GM12878 (cell line): Measurements from ENCODE around the gene HOXB6. TPM values are rescaled to one million over a fixed set of nuclear protein-coding genes. Genes with fewer than 3 reads are reported as not detected.

ENCODE experiments used
- ATAC-seq: fragments of 200-7000 bp; cut with Tn5 transposase; 3 replicates; pipeline ENCODE4 v1.9.1; 2020; ENCODE audit warnings: mild to moderate bottlenecking, moderate library complexity
- BruUV-seq: library from RNA; stranded (reverse); fragments of 400-500 nt; replicated peaks from 2 replicates; lab custom pipeline; 2021; lab: Mats Ljungman, UMichigan
- CTCF ChIA-PET: fragments of 300-600 bp; sonication (Branson Sonifier 250); formaldehyde crosslinking; extraction: SDS; loops from one replicate; lab custom pipeline; 2021; ENCODE audit warnings: inconsistent platforms; lab: Yijun Ruan, JAX
- POLR2A ChIA-PET: fragments of 350-600 bp; formaldehyde crosslinking; extraction: SDS; loops from one replicate; lab custom pipeline; 2021; ENCODE audit warnings: inconsistent platforms; lab: Charles Lee
- RAD21 ChIA-PET: fragments of 300-600 bp; sonication (Branson Sonifier 250); formaldehyde crosslinking; loops from one replicate; lab custom pipeline; 2023; ENCODE audit warnings: antibody characterized with exemption; ENCODE audit not compliant: unreplicated experiment; lab: Charles Lee
- SMC1A ChIA-PET: fragments of 300-600 bp; sonication (Branson Sonifier 250); formaldehyde crosslinking; loops from one replicate; lab custom pipeline; 2023; ENCODE audit not compliant: unreplicated experiment, uncharacterized antibody; lab: Charles Lee
- DNase-seq: peaks from one replicate; pipeline ENCODE4 v3.0.0-alpha.2; 2011; ENCODE audit warnings: low read depth, low spot score
- FAIRE-seq: peaks from 3 replicates; lab custom pipeline; 2011; peaks lifted over from hg19 to GRCh38; lab: Jason Lieb, UNC
- H2AFZ ChIP-seq: 2 replicates; pipeline ENCODE4 v1.6.0; 2011; ENCODE audit warnings: low read depth, low read length, control low read depth; ENCODE audit not compliant: control insufficient read depth
- H3K27ac ChIP-seq: 2 replicates; pipeline ENCODE4 v1.5.1; 2011; ENCODE audit warnings: control low read depth; ENCODE audit not compliant: control insufficient read depth, insufficient read depth
- H3K27me3 ChIP-seq, 2 experiments: replicated peaks in 1 of 2; 2 replicates each; pipeline versions ENCODE4 v1.6.0 to v1.6.1; 2011; ENCODE audit warnings: low read length in 1 of 2; ENCODE audit not compliant: control insufficient read depth in 2 of 2, insufficient read depth in 2 of 2
- H3K36me3 ChIP-seq, 2 experiments: 2 replicates each; pipeline ENCODE4 v1.5.1; 2011; ENCODE audit warnings: low read length in 1 of 2; ENCODE audit not compliant: control insufficient read depth in 2 of 2, insufficient read depth in 2 of 2
- H3K4me1 ChIP-seq: 2 replicates; pipeline ENCODE4 v1.6.1; 2011; ENCODE audit warnings: mild to moderate bottlenecking, low read length, moderate library complexity, mixed read lengths; ENCODE audit not compliant: control insufficient read depth, insufficient read depth
- H3K4me2 ChIP-seq: 2 replicates; pipeline ENCODE4 v1.6.0; 2011; ENCODE audit warnings: control low read depth; ENCODE audit not compliant: control insufficient read depth, insufficient read depth
- H3K4me3 ChIP-seq: fragments of 200-600 bp; sonication (generic); 2 replicates; pipeline ENCODE4 v1.5.1; 2016
- H3K79me2 ChIP-seq: 2 replicates; pipeline ENCODE4 v1.6.0; 2011; ENCODE audit warnings: low read length; ENCODE audit not compliant: control insufficient read depth, insufficient read depth
- H3K9ac ChIP-seq: 2 replicates; pipeline ENCODE4 v1.8.0; 2011; ENCODE audit warnings: low read length, control low read depth, mixed read lengths; ENCODE audit not compliant: control insufficient read depth, insufficient read depth
- H3K9me3 ChIP-seq: replicated peaks from 3 replicates; pipeline ENCODE4 v1.5.1; 2011; ENCODE audit warnings: mild to moderate bottlenecking, low read length; ENCODE audit not compliant: control insufficient read depth, insufficient read depth
- H4K20me1 ChIP-seq: 2 replicates; pipeline ENCODE4 v1.6.0; 2011; ENCODE audit not compliant: control insufficient read depth, insufficient read depth
- CBFB ChIP-seq: IDR thresholded peaks from 2 replicates; pipeline ENCODE4 v1.6.1; 2016; ENCODE audit warnings: antibody characterized with exemption, low read depth
- CREM ChIP-seq: IDR thresholded peaks from 2 replicates; pipeline ENCODE4 v1.6.1; 2014; ENCODE audit warnings: antibody characterized with exemption, low read depth
- FOS ChIP-seq: IDR thresholded peaks from 3 replicates; pipeline ENCODE4 v1.6.1; 2011; ENCODE audit warnings: borderline replicate concordance; ENCODE audit not compliant: insufficient read length; ENCODE audit errors: extremely low read depth
- NR2C1 ChIP-seq: fragments of 450-650 bp; IDR thresholded peaks from 2 replicates; pipeline ENCODE4 v1.6.1; 2017; ENCODE audit warnings: antibody characterized with exemption, mild to moderate bottlenecking, moderate library complexity
- RB1 ChIP-seq: fragments of 450-650 bp; formaldehyde crosslinking; IDR thresholded peaks from 2 replicates; pipeline ENCODE4 v1.6.1; 2017; ENCODE audit warnings: mild to moderate bottlenecking, borderline replicate concordance
- SMARCA5 ChIP-seq: fragments of 450-650 bp; IDR thresholded peaks from 2 replicates; pipeline ENCODE4 v1.6.1; 2017; ENCODE audit warnings: mild to moderate bottlenecking
- in situ Hi-C: fragments of 300-500 bp; cut with MboI; formaldehyde crosslinking; loops from 9 replicates; pipeline ENCODE4 v1.14.3; 2018; ENCODE audit warnings: mixed read lengths
- intact Hi-C: fragments of 100-400 bp; cut with micrococcal nuclease; formaldehyde crosslinking; loops from one replicate; pipeline ENCODE4 v1.14.2; 2022; ENCODE audit not compliant: unreplicated experiment
- polyA plus RNA-seq, 11 experiments: library from polyadenylated mRNA; depleted of rRNA in 4 of 11; unstranded in 6 of 11; stranded (reverse) in 5 of 11; fragments of >200 nt; fragmentation: Nextera tagmentation in 4 of 11; fragmentation: Illumina TruSeq in 1 of 11; extraction: Ambion mirVana in 4 of 11; extraction: Trizol in 1 of 11; gene quantifications; 1 replicate in 1 of 11; 2 replicates in 10 of 11; pipeline versions ENCODE4 v1.2.1 to v1.2.3, GENCODE V29; 2011 to 2016; ENCODE audit warnings: inconsistent platforms in 2 of 11, missing spikeins in 2 of 11, low read depth in 1 of 11
- total RNA-seq, 4 experiments: library from RNA; depleted of rRNA in 3 of 4; stranded (reverse); fragments of >200 nt in 3 of 4; fragmentation: Illumina TruSeq in 1 of 4; extraction: Trizol in 1 of 4; gene quantifications; 2 replicates each; pipeline versions ENCODE4 v1.2.1 to v1.2.3, GENCODE V29; 2013 to 2021

The HOXB6 gene
- total and polyA plus RNA-seq, 10 of the 15 experiments (the other 5 are each of a cell fraction or from before 2014, with no cell fraction given) = 0.04 to 0.51 (median 0.09) TPM; not detected in 2

GRCh38 chr17:48590607-48591161 lies 14.1 kb downstream of the HOXB6 start:
- H3K27ac ChIP-seq = no peak overlapping the region
- RAD21 ChIA-PET = interaction anchor here (1.0 to 3.4 kb wide), 4 partner anchors 99 to 257 kb away, joined by 3 to 21 read pairs (median 4); no protein-coding TSS in a partner anchor
- CTCF ChIA-PET = interaction anchor here (0.8 to 4.8 kb wide), 4 partner anchors 11 to 328 kb away, joined by 3 to 113 read pairs (median 26); no protein-coding TSS in a partner anchor
- H3K4me1 ChIP-seq = no peaks in the 10 kb centered on the region
- POLR2A ChIA-PET = no interaction called here
- ATAC-seq = no peak
- H3K9ac ChIP-seq = no peak overlapping the region
- no peaks in the 10 kb centered on the region for H3K9me3 ChIP-seq
- in situ Hi-C loops (no loop called here), intact Hi-C loops (no loop called here)
- no peak for DNase-seq
- SMC1A ChIA-PET = interaction anchor here (1.0 kb wide), 1 partner anchor 256 kb away, joined by 3 read pairs; no protein-coding TSS in a partner anchor
- H3K4me2 ChIP-seq = no peak overlapping the region
- no peaks in the 10 kb centered on the region for H4K20me1 ChIP-seq
- no peak for FAIRE-seq
- H2AFZ ChIP-seq = no peak overlapping the region
- no peak for TF ChIP-seq FOS
- no peak for TF ChIP-seq CREM
- TF ChIP-seq RB1 = no peak
- TF ChIP-seq CBFB = no peak
- no peak for TF ChIP-seq NR2C1
- no peak for TF ChIP-seq SMARCA5
- TF ChIP-seq, all 136 proteins: peak for 0
- BruUV-seq = no TSS peak
- Histone ChIP-seq H3K27me3 (peaks cover 0 to 8% of the 10 kb centered on the region in 2 experiments; a peak in 3 of 4 replicates), H3K79me2 (no peaks in the 10 kb centered on the region), H3K4me3 (no peak overlapping the region), H3K36me3 (no peaks in the 10 kb centered on the region)
